Activated T-cell treated with anti-CD3 and anti-CD28 coated beads, Interleukin-2, amount 50 U/mL, for 1 hour (primary cell): ENCODE data around the gene BMPR1A.
"Not testable (repeated sequence)": the region's sequence is repeated elsewhere in the genome, so short reads cannot be mapped to it uniquely, and the experiment has no call there.

Experiments
- DNase-seq: peaks from one replicate; pipeline ENCODE4 v3.0.0-alpha.2; 2020

BMPR1A gene

GRCh38 chr10:86732771-86733170 lies 23.6 kb upstream of the BMPR1A start:
- DNase-seq = no peak

- DNase-seq = no peak
Observed at GRCh38 chr10:86733260-86733671, 23.2 kb upstream of the BMPR1A start.

- no peak for DNase-seq
Observed at GRCh38 chr10:86734207-86734988, 22.0 kb upstream of the BMPR1A start.

GRCh38 chr10:86735278-86735677 lies 21.1 kb upstream of the BMPR1A start:
- not testable (repeated sequence) for DNase-seq

- no peak for DNase-seq
Observed at GRCh38 chr10:86742230-86742629, 14.2 kb upstream of the BMPR1A start.

GRCh38 chr10:86744067-86744725 lies 12.2 kb upstream of the BMPR1A start:
- DNase-seq = no peak

GRCh38 chr10:86747796-86748581 lies 8.4 kb upstream of the BMPR1A start:
- no peak for DNase-seq

GRCh38 chr10:86749854-86750253 lies 6.6 kb upstream of the BMPR1A start:
- no peak for DNase-seq

GRCh38 chr10:86751477-86751876 lies 4.9 kb upstream of the BMPR1A start:
- DNase-seq = no peak

- DNase-seq = no peak
Observed at GRCh38 chr10:86752311-86752710, 4.1 kb upstream of the BMPR1A start.

GRCh38 chr10:86753051-86753450 lies 3.4 kb upstream of the BMPR1A start:
- no peak for DNase-seq

GRCh38 chr10:86753638-86754434 lies 2.6 kb upstream of the BMPR1A start:
- DNase-seq = no peak

GRCh38 chr10:86755454-86755739 lies 1.0 kb upstream of the BMPR1A start:
- no peak for DNase-seq

GRCh38 chr10:86755740-86756510 lies 494 bp upstream of the BMPR1A start:
- DNase-seq = peak; percentile 90

- peak; percentile 36 for DNase-seq
Observed at GRCh38 chr10:86757113-86757972, 924 bp downstream of the BMPR1A start.

- DNase-seq = no peak
Observed at GRCh38 chr10:86758189-86759072, 2.0 kb downstream of the BMPR1A start.

GRCh38 chr10:86759073-86759672 lies 2.8 kb downstream of the BMPR1A start:
- DNase-seq = no peak

- no peak for DNase-seq
Observed at GRCh38 chr10:86763404-86763803, 7.0 kb downstream of the BMPR1A start.

GRCh38 chr10:86765548-86765947 lies 9.1 kb downstream of the BMPR1A start:
- DNase-seq = no peak
